ENCODE measurements around the gene PLCB4.

- TF ChIP-seq CTCF (IDR thresholded peaks at IDR 0.05) (no peak), EZH2 (IDR thresholded peaks at IDR 0.05) (no peak)
Observed at GRCh38 chr20:9031991-9032390, 36.9 kb upstream of the PLCB4 start.
